SJCRH30 (cell line): Measurements from ENCODE around the gene VEGFC. TPM values are rescaled to one million over a fixed set of nuclear protein-coding genes. Genes with fewer than 3 reads are reported as not detected.
A peak's percentile ranks its signal among the peaks of the same experiment; 100 is the strongest.

Source experiments
- DNase-seq, 2 experiments: peaks; one replicate each; pipeline ENCODE4 v3.0.0-alpha.2; 2015 to 2020
- H3K27ac ChIP-seq: fragments of 250-450 bp; sonication (Bioruptor Pico); 2 replicates; pipeline ENCODE4 v1.5.1; 2020; ENCODE audit warnings: mild to moderate bottlenecking, moderate library complexity
- H3K27me3 ChIP-seq: fragments of 250-450 bp; sonication (Bioruptor Pico); 2 replicates; pipeline ENCODE4 v1.5.1; 2020; ENCODE audit warnings: mild to moderate bottlenecking, moderate library complexity
- H3K36me3 ChIP-seq: fragments of 250-450 bp; sonication (Bioruptor Pico); 2 replicates; pipeline ENCODE4 v1.5.1; 2020; ENCODE audit warnings: mild to moderate bottlenecking, moderate library complexity
- H3K4me1 ChIP-seq: fragments of 250-450 bp; sonication (Bioruptor Pico); 2 replicates; pipeline ENCODE4 v1.5.1; 2020; ENCODE audit warnings: mild to moderate bottlenecking, moderate library complexity
- H3K4me3 ChIP-seq: fragments of 250-450 bp; sonication (Bioruptor Pico); 2 replicates; pipeline ENCODE4 v1.5.1; 2020; ENCODE audit warnings: mild to moderate bottlenecking, moderate library complexity
- H3K9me3 ChIP-seq: fragments of 250-450 bp; sonication (Bioruptor Pico); replicated peaks from 2 replicates; pipeline ENCODE4 v1.5.1; 2020; ENCODE audit warnings: mild to moderate bottlenecking, moderate library complexity
- total RNA-seq: library from RNA; depleted of rRNA; stranded (reverse); fragments of >200 nt; shearing (Covaris generic); gene quantifications from 2 replicates; pipeline ENCODE4 v1.2.3, GENCODE V29; 2014; rRNA removed

VEGFC gene
- 4.9 and 5.6 TPM in 2 replicates for total RNA-seq

- peak within 1 kb of the TSS; percentile 79 for H3K4me3 ChIP-seq
- peak within 1 kb of the TSS; percentile 68 for H3K27ac ChIP-seq
- H3K27me3 ChIP-seq = no peaks in the 10 kb centered on the region
- no peaks in the 10 kb centered on the region for H3K4me1 ChIP-seq
- peak; percentile 49 to 68 for DNase-seq
- H3K9me3 ChIP-seq = no peaks in the 10 kb centered on the region
- no peaks in the 10 kb centered on the region for H3K36me3 ChIP-seq
Observed at GRCh38 chr4:176792326-176793059, at the start of gene VEGFC. TSS of gene VEGFC (minus strand) at chr4:176792922. CDS start at chr4:176792311, 611 bp downstream.

GRCh38 chr4:176841711-176842112, 49.0 kb upstream of the VEGFC start:
- Histone ChIP-seq H3K9me3 (no peaks in the 10 kb centered on the region), H3K4me1 (peaks cover 14% of the 10 kb centered on the region), H3K36me3 (no peaks in the 10 kb centered on the region), H3K27ac (no peak overlapping the region), H3K27me3 (no peaks in the 10 kb centered on the region), H3K4me3 (no peak overlapping the region)
- no peak for DNase-seq

- Histone ChIP-seq H3K27me3 (no peaks in the 10 kb centered on the region), H3K36me3 (no peaks in the 10 kb centered on the region), H3K4me3 (no peak overlapping the region), H3K4me1 (peaks cover 14% of the 10 kb centered on the region), H3K27ac (no peak overlapping the region), H3K9me3 (no peaks in the 10 kb centered on the region)
- peak; percentile 2 to 12 for DNase-seq
Observed at GRCh38 chr4:176840166-176840565, 47.4 kb upstream of the VEGFC start.

GRCh38 chr4:176839656-176840055, 46.9 kb upstream of the VEGFC start:
- Histone ChIP-seq H3K4me3 (no peak overlapping the region), H3K27me3 (no peaks in the 10 kb centered on the region), H3K36me3 (no peaks in the 10 kb centered on the region), H3K4me1 (peaks cover 14% of the 10 kb centered on the region), H3K27ac (no peak overlapping the region), H3K9me3 (no peaks in the 10 kb centered on the region)
- no peak for DNase-seq

- Histone ChIP-seq H3K4me3 (no peak overlapping the region), H3K27me3 (no peaks in the 10 kb centered on the region), H3K4me1 (peaks cover 14% of the 10 kb centered on the region), H3K9me3 (no peaks in the 10 kb centered on the region), H3K36me3 (no peaks in the 10 kb centered on the region), H3K27ac (0 out of 2 replicates have a peak overlapping the region, but pooled peaks have one; percentile 8)
- no peak for DNase-seq
Observed at GRCh38 chr4:176838601-176839433, 46.1 kb upstream of the VEGFC start.

GRCh38 chr4:176837169-176837895, 44.6 kb upstream of the VEGFC start:
- peaks cover 14% of the 10 kb centered on the region for H3K4me1 ChIP-seq
- DNase-seq = no peak
- H3K4me3 ChIP-seq = no peak overlapping the region
- no peaks in the 10 kb centered on the region for H3K36me3 ChIP-seq
- no peak overlapping the region for H3K27ac ChIP-seq
- H3K9me3 ChIP-seq = no peaks in the 10 kb centered on the region
- H3K27me3 ChIP-seq = no peaks in the 10 kb centered on the region

GRCh38 chr4:176834531-176834930, 41.8 kb upstream of the VEGFC start:
- H3K4me3 ChIP-seq = no peak overlapping the region
- 0 out of 2 replicates have a peak, but pooled peaks cover 6% of the 10 kb centered on the region for H3K4me1 ChIP-seq
- no peaks in the 10 kb centered on the region for H3K36me3 ChIP-seq
- no peak overlapping the region for H3K27ac ChIP-seq
- DNase-seq = no peak
- H3K9me3 ChIP-seq = no peaks in the 10 kb centered on the region
- no peaks in the 10 kb centered on the region for H3K27me3 ChIP-seq

GRCh38 chr4:176833400-176834175, 40.9 kb upstream of the VEGFC start:
- H3K27ac ChIP-seq = no peak overlapping the region
- DNase-seq = no peak
- no peak overlapping the region for H3K4me3 ChIP-seq
- H3K36me3 ChIP-seq = no peaks in the 10 kb centered on the region
- H3K4me1 ChIP-seq = no peaks in the 10 kb centered on the region
- no peaks in the 10 kb centered on the region for H3K27me3 ChIP-seq
- H3K9me3 ChIP-seq = no peaks in the 10 kb centered on the region

GRCh38 chr4:176830971-176831370, 38.2 kb upstream of the VEGFC start:
- Histone ChIP-seq H3K4me3 (no peak overlapping the region), H3K4me1 (no peaks in the 10 kb centered on the region), H3K27me3 (no peaks in the 10 kb centered on the region), H3K27ac (no peak overlapping the region), H3K36me3 (no peaks in the 10 kb centered on the region), H3K9me3 (no peaks in the 10 kb centered on the region)
- DNase-seq = no peak

- Histone ChIP-seq H3K4me3 (no peak overlapping the region), H3K27ac (no peak overlapping the region), H3K9me3 (no peaks in the 10 kb centered on the region), H3K27me3 (no peaks in the 10 kb centered on the region), H3K36me3 (no peaks in the 10 kb centered on the region), H3K4me1 (no peaks in the 10 kb centered on the region)
- DNase-seq = no peak
Observed at GRCh38 chr4:176825586-176825985, 32.9 kb upstream of the VEGFC start.

- DNase-seq = peak; percentile 4 to 15
- Histone ChIP-seq H3K36me3 (no peaks in the 10 kb centered on the region), H3K27me3 (no peaks in the 10 kb centered on the region), H3K4me1 (no peaks in the 10 kb centered on the region), H3K27ac (no peak overlapping the region), H3K4me3 (no peak overlapping the region), H3K9me3 (no peaks in the 10 kb centered on the region)
Observed at GRCh38 chr4:176824645-176825366, 32.1 kb upstream of the VEGFC start.

- no peak for DNase-seq
- Histone ChIP-seq H3K27me3 (no peaks in the 10 kb centered on the region), H3K36me3 (no peaks in the 10 kb centered on the region), H3K4me3 (no peak overlapping the region), H3K9me3 (no peaks in the 10 kb centered on the region), H3K27ac (no peak overlapping the region), H3K4me1 (no peaks in the 10 kb centered on the region)
Observed at GRCh38 chr4:176818531-176818930, 25.8 kb upstream of the VEGFC start.

- Histone ChIP-seq H3K27ac (no peak overlapping the region), H3K9me3 (no peaks in the 10 kb centered on the region), H3K4me3 (no peak overlapping the region), H3K27me3 (no peaks in the 10 kb centered on the region), H3K4me1 (no peaks in the 10 kb centered on the region), H3K36me3 (no peaks in the 10 kb centered on the region)
- DNase-seq = no peak
Observed at GRCh38 chr4:176817204-176817603, 24.5 kb upstream of the VEGFC start.

- H3K4me3 ChIP-seq = no peak overlapping the region
Observed at GRCh38 chr4:176814770-176815169, 22.0 kb upstream of the VEGFC start.

More at GRCh38 chr4:176814770-176815169, 22.0 kb upstream of the VEGFC start:
- no peak overlapping the region for H3K27ac ChIP-seq
- H3K4me1 ChIP-seq = no peaks in the 10 kb centered on the region
- H3K36me3 ChIP-seq = no peaks in the 10 kb centered on the region
- H3K27me3 ChIP-seq = no peaks in the 10 kb centered on the region
- no peaks in the 10 kb centered on the region for H3K9me3 ChIP-seq
- no peak for DNase-seq
